NCI-H524 (cell line): ENCODE results near the gene CASP10.

ENCODE experiments used
- DNase-seq, 2 experiments: peaks; one replicate each; lab custom pipeline; 2025; lab: John Stamatoyannopoulos, UW

The CASP10 gene

GRCh38 chr2:201197781-201198180 is 14.8 kb downstream of the CASP10 start:
- DNase-seq, result no peak

- no peak for DNase-seq
Observed at GRCh38 chr2:201199847-201200246, 16.9 kb downstream of the CASP10 start.

- DNase-seq, result no peak
Observed at GRCh38 chr2:201200345-201200744, 17.4 kb downstream of the CASP10 start.

- DNase-seq, result no peak
Observed at GRCh38 chr2:201201371-201201770, 18.4 kb downstream of the CASP10 start.

GRCh38 chr2:201203916-201204654 is 21.1 kb downstream of the CASP10 start:
- DNase-seq, result no peak

- DNase-seq, result no peak
Observed at GRCh38 chr2:201204655-201205514, 21.9 kb downstream of the CASP10 start.

- no peak for DNase-seq
Observed at GRCh38 chr2:201205515-201205849, 22.5 kb downstream of the CASP10 start.

- DNase-seq, result no peak
Observed at GRCh38 chr2:201208563-201209252, 25.8 kb downstream of the CASP10 start.

- no peak for DNase-seq
Observed at GRCh38 chr2:201215963-201216362, 33.0 kb downstream of the CASP10 start.

- DNase-seq, result no peak
Observed at GRCh38 chr2:201216918-201217317, 34.0 kb downstream of the CASP10 start.

- DNase-seq, result no peak
Observed at GRCh38 chr2:201218780-201219179, 35.8 kb downstream of the CASP10 start.

- DNase-seq, result no peak
Observed at GRCh38 chr2:201219328-201220096, 36.6 kb downstream of the CASP10 start.

GRCh38 chr2:201220102-201220570 is 37.2 kb downstream of the CASP10 start:
- no peak for DNase-seq

- DNase-seq, result no peak
Observed at GRCh38 chr2:201223089-201224073, 40.4 kb downstream of the CASP10 start.

- DNase-seq, result no peak
Observed at GRCh38 chr2:201228271-201228911, 45.5 kb downstream of the CASP10 start.

GRCh38 chr2:201228912-201229290 is 46.0 kb downstream of the CASP10 start:
- no peak for DNase-seq

- DNase-seq, result peak; percentile 73 to 92
Observed at GRCh38 chr2:201231781-201232466, 49.0 kb downstream of the CASP10 start.

- DNase-seq, result no peak
Observed at GRCh38 chr2:201232467-201232815, 49.5 kb downstream of the CASP10 start.

GRCh38 chr2:201233192-201233811 is 50.4 kb downstream of the CASP10 start:
- peak in 1 of 2 experiments; percentile 8 for DNase-seq
